Measurements from ENCODE around the gene S1PR1.

The S1PR1 gene

GRCh38 chr1:101220906-101221305, 15.9 kb upstream of the S1PR1 start:
- TF ChIP-seq SIN3A (IDR thresholded peaks at IDR 0.05; ENCODE audit: borderline replicate concordance, insufficient read depth, low read length) (no peak), TAF1 (IDR thresholded peaks at IDR 0.05; ENCODE audit: borderline replicate concordance, insufficient read depth, low read length) (no peak), REST (IDR thresholded peaks at IDR 0.05; ENCODE audit: insufficient read depth in 1 of 2, low read depth in 2 of 2, low read length in 2 of 2) (no peak), POLR2AphosphoS5 (IDR thresholded peaks at IDR 0.05; ENCODE audit: low read depth, low read length) (no peak), FOXP2 (optimal IDR thresholded peaks at IDR 0.05; ENCODE audit: borderline replicate concordance, extremely low read depth, extremely low read length, insufficient read depth) (no peak)

- TF ChIP-seq TAF1 (IDR thresholded peaks at IDR 0.05; ENCODE audit: borderline replicate concordance, insufficient read depth, low read length) (no peak), POLR2AphosphoS5 (IDR thresholded peaks at IDR 0.05; ENCODE audit: low read depth, low read length) (no peak), REST (IDR thresholded peaks at IDR 0.05; ENCODE audit: insufficient read depth in 1 of 2, low read depth in 2 of 2, low read length in 2 of 2) (no peak), SIN3A (IDR thresholded peaks at IDR 0.05; ENCODE audit: borderline replicate concordance, insufficient read depth, low read length) (no peak), FOXP2 (optimal IDR thresholded peaks at IDR 0.05; ENCODE audit: borderline replicate concordance, extremely low read depth, extremely low read length, insufficient read depth) (no peak)
Measured at GRCh38 chr1:101221945-101222429, 14.8 kb upstream of the S1PR1 start.

GRCh38 chr1:101227837-101228236, 9.0 kb upstream of the S1PR1 start:
- no peak for TF ChIP-seq FOXP2 (optimal IDR thresholded peaks at IDR 0.05; ENCODE audit: borderline replicate concordance, extremely low read depth, extremely low read length, insufficient read depth)
- no peak for TF ChIP-seq TAF1 (IDR thresholded peaks at IDR 0.05; ENCODE audit: borderline replicate concordance, insufficient read depth, low read length)
- TF ChIP-seq REST (IDR thresholded peaks at IDR 0.05; ENCODE audit: insufficient read depth in 1 of 2, low read depth in 2 of 2, low read length in 2 of 2) = no peak
- no peak for TF ChIP-seq SIN3A (IDR thresholded peaks at IDR 0.05; ENCODE audit: borderline replicate concordance, insufficient read depth, low read length)
- TF ChIP-seq POLR2AphosphoS5 (IDR thresholded peaks at IDR 0.05; ENCODE audit: low read depth, low read length) = no peak

GRCh38 chr1:101228424-101229134, 8.2 kb upstream of the S1PR1 start:
- TF ChIP-seq TAF1 (IDR thresholded peaks at IDR 0.05; ENCODE audit: borderline replicate concordance, insufficient read depth, low read length) (no peak), REST (IDR thresholded peaks at IDR 0.05; ENCODE audit: insufficient read depth in 1 of 2, low read depth in 2 of 2, low read length in 2 of 2) (no peak), FOXP2 (optimal IDR thresholded peaks at IDR 0.05; ENCODE audit: borderline replicate concordance, extremely low read depth, extremely low read length, insufficient read depth) (no peak), POLR2AphosphoS5 (IDR thresholded peaks at IDR 0.05; ENCODE audit: low read depth, low read length) (no peak), SIN3A (IDR thresholded peaks at IDR 0.05; ENCODE audit: borderline replicate concordance, insufficient read depth, low read length) (no peak)
